GM12878 (cell line): ENCODE results near the gene INTS6. TPM values are rescaled to one million over a fixed set of nuclear protein-coding genes. Genes with fewer than 3 reads are reported as not detected.

Experiments used
- ATAC-seq: fragments of 200-7000 bp; cut with Tn5 transposase; 3 replicates; pipeline ENCODE4 v1.9.1; 2020; ENCODE audit warnings: mild to moderate bottlenecking, moderate library complexity
- BruUV-seq: library from RNA; stranded (reverse); fragments of 400-500 nt; replicated peaks from 2 replicates; lab custom pipeline; 2021; lab: Mats Ljungman, UMichigan
- CTCF ChIA-PET: fragments of 300-600 bp; sonication (Branson Sonifier 250); formaldehyde crosslinking; extraction: SDS; loops from one replicate; lab custom pipeline; 2021; ENCODE audit warnings: inconsistent platforms; lab: Yijun Ruan, JAX
- POLR2A ChIA-PET: fragments of 350-600 bp; formaldehyde crosslinking; extraction: SDS; loops from one replicate; lab custom pipeline; 2021; ENCODE audit warnings: inconsistent platforms; lab: Charles Lee
- RAD21 ChIA-PET: fragments of 300-600 bp; sonication (Branson Sonifier 250); formaldehyde crosslinking; loops from one replicate; lab custom pipeline; 2023; ENCODE audit warnings: antibody characterized with exemption; ENCODE audit not compliant: unreplicated experiment; lab: Charles Lee
- SMC1A ChIA-PET: fragments of 300-600 bp; sonication (Branson Sonifier 250); formaldehyde crosslinking; loops from one replicate; lab custom pipeline; 2023; ENCODE audit not compliant: unreplicated experiment, uncharacterized antibody; lab: Charles Lee
- DNase-seq: peaks from one replicate; pipeline ENCODE4 v3.0.0-alpha.2; 2011; ENCODE audit warnings: low read depth, low spot score
- FAIRE-seq: peaks from 3 replicates; lab custom pipeline; 2011; peaks lifted over from hg19 to GRCh38; lab: Jason Lieb, UNC
- H2AFZ ChIP-seq: 2 replicates; pipeline ENCODE4 v1.6.0; 2011; ENCODE audit warnings: low read depth, low read length, control low read depth; ENCODE audit not compliant: control insufficient read depth
- H3K27ac ChIP-seq: 2 replicates; pipeline ENCODE4 v1.5.1; 2011; ENCODE audit warnings: control low read depth; ENCODE audit not compliant: control insufficient read depth, insufficient read depth
- H3K27me3 ChIP-seq, 2 experiments: replicated peaks in 1 of 2; 2 replicates each; pipeline versions ENCODE4 v1.6.0 to v1.6.1; 2011; ENCODE audit warnings: low read length in 1 of 2; ENCODE audit not compliant: control insufficient read depth in 2 of 2, insufficient read depth in 2 of 2
- H3K36me3 ChIP-seq, 2 experiments: 2 replicates each; pipeline ENCODE4 v1.5.1; 2011; ENCODE audit warnings: low read length in 1 of 2; ENCODE audit not compliant: control insufficient read depth in 2 of 2, insufficient read depth in 2 of 2
- H3K4me1 ChIP-seq: 2 replicates; pipeline ENCODE4 v1.6.1; 2011; ENCODE audit warnings: mild to moderate bottlenecking, low read length, moderate library complexity, mixed read lengths; ENCODE audit not compliant: control insufficient read depth, insufficient read depth
- H3K4me2 ChIP-seq: 2 replicates; pipeline ENCODE4 v1.6.0; 2011; ENCODE audit warnings: control low read depth; ENCODE audit not compliant: control insufficient read depth, insufficient read depth
- H3K4me3 ChIP-seq: fragments of 200-600 bp; sonication (generic); 2 replicates; pipeline ENCODE4 v1.5.1; 2016
- H3K79me2 ChIP-seq: 2 replicates; pipeline ENCODE4 v1.6.0; 2011; ENCODE audit warnings: low read length; ENCODE audit not compliant: control insufficient read depth, insufficient read depth
- H3K9ac ChIP-seq: 2 replicates; pipeline ENCODE4 v1.8.0; 2011; ENCODE audit warnings: low read length, control low read depth, mixed read lengths; ENCODE audit not compliant: control insufficient read depth, insufficient read depth
- H3K9me3 ChIP-seq: replicated peaks from 3 replicates; pipeline ENCODE4 v1.5.1; 2011; ENCODE audit warnings: mild to moderate bottlenecking, low read length; ENCODE audit not compliant: control insufficient read depth, insufficient read depth
- H4K20me1 ChIP-seq: 2 replicates; pipeline ENCODE4 v1.6.0; 2011; ENCODE audit not compliant: control insufficient read depth, insufficient read depth
- BRCA1 ChIP-seq: IDR thresholded peaks from 2 replicates; pipeline ENCODE4 v1.6.1; 2011; ENCODE audit warnings: low read depth, low read length, improper control_type of control experiment
- CHD4 ChIP-seq: fragments of 200-600 bp; sonication (generic); IDR thresholded peaks from 2 replicates; pipeline ENCODE4 v1.6.1; 2016; ENCODE audit warnings: mild to moderate bottlenecking
- FOXM1 ChIP-seq: IDR thresholded peaks from 2 replicates; pipeline ENCODE4 v1.6.1; 2012; ENCODE audit warnings: low read depth, mild to moderate bottlenecking, inconsistent platforms, low read length, moderate library complexity
- GATAD2B ChIP-seq: fragments of 450-650 bp; conservative IDR thresholded peaks from 2 replicates; pipeline ENCODE4 v1.6.1; 2017; ENCODE audit warnings: low read depth, mild to moderate bottlenecking, moderate library complexity
- IRF4 ChIP-seq: IDR thresholded peaks from 2 replicates; pipeline ENCODE4 v1.6.1; 2011; ENCODE audit warnings: low read depth, low read length
- MYB ChIP-seq: fragments of 150-350 bp; IDR thresholded peaks from 2 replicates; pipeline ENCODE4 v1.6.1; 2014; ENCODE audit warnings: mild to moderate bottlenecking, low read depth, low read length, borderline replicate concordance
- NFYA ChIP-seq: IDR thresholded peaks from 2 replicates; pipeline ENCODE4 v1.6.1; 2011; ENCODE audit warnings: low read depth, mild to moderate bottlenecking, low read length, improper control_type of control experiment, borderline replicate concordance
- NRF1 ChIP-seq: conservative IDR thresholded peaks from 2 replicates; pipeline ENCODE4 v1.6.1; 2011; ENCODE audit warnings: mild to moderate bottlenecking, low read depth, low read length, improper control_type of control experiment
- POU2F2 ChIP-seq: IDR thresholded peaks from 3 replicates; pipeline ENCODE4 v1.6.1; 2011; ENCODE audit warnings: low read depth, mild to moderate bottlenecking, low read length, borderline replicate concordance
- RCOR1 ChIP-seq: conservative IDR thresholded peaks from 2 replicates; pipeline ENCODE4 v1.6.1; 2012; ENCODE audit warnings: low read depth, low read length, improper control_type of control experiment
- RUNX3 ChIP-seq: IDR thresholded peaks from 2 replicates; pipeline ENCODE4 v1.6.1; 2012; ENCODE audit warnings: low read length, inconsistent platforms
- SP1 ChIP-seq: IDR thresholded peaks from one replicate; pipeline ENCODE4 v1.6.1; 2011; ENCODE audit warnings: low read depth, low read length
- SRF ChIP-seq, 2 experiments: IDR thresholded peaks; 2 replicates each; pipeline ENCODE4 v1.6.1; 2011; ENCODE audit warnings: low read depth in 2 of 2, low read length in 2 of 2, mild to moderate bottlenecking in 1 of 2, moderate library complexity in 1 of 2
- STAT1 ChIP-seq: fragments of 450-650 bp; conservative IDR thresholded peaks from 2 replicates; pipeline ENCODE4 v1.6.1; 2014; ENCODE audit warnings: antibody characterized with exemption, mild to moderate bottlenecking
- YY1 ChIP-seq: IDR thresholded peaks from 2 replicates; pipeline ENCODE4 v1.6.1; 2011; ENCODE audit warnings: low read depth, mild to moderate bottlenecking, low read length
- WGBS: methylation state at CpG from one replicate; pipeline ENCODE4 v1.1.6; 2016; ENCODE audit warnings: low lambda C conversion rate; ENCODE audit not compliant: insufficient replicate concordance, insufficient coverage; ENCODE audit errors: missing lambda C conversion rate; 5-methylcytosine and 5-hydroxymethylcytosine counted together
- in situ Hi-C: fragments of 300-500 bp; cut with MboI; formaldehyde crosslinking; loops from 9 replicates; pipeline ENCODE4 v1.14.3; 2018; ENCODE audit warnings: mixed read lengths
- intact Hi-C: fragments of 100-400 bp; cut with micrococcal nuclease; formaldehyde crosslinking; loops from one replicate; pipeline ENCODE4 v1.14.2; 2022; ENCODE audit not compliant: unreplicated experiment
- polyA plus RNA-seq, 11 experiments: library from polyadenylated mRNA; depleted of rRNA in 4 of 11; unstranded in 6 of 11; stranded (reverse) in 5 of 11; fragments of >200 nt; fragmentation: Nextera tagmentation in 4 of 11; fragmentation: Illumina TruSeq in 1 of 11; extraction: Ambion mirVana in 4 of 11; extraction: Trizol in 1 of 11; gene quantifications; 1 replicate in 1 of 11; 2 replicates in 10 of 11; pipeline versions ENCODE4 v1.2.1 to v1.2.3, GENCODE V29; 2011 to 2016; ENCODE audit warnings: inconsistent platforms in 2 of 11, missing spikeins in 2 of 11, low read depth in 1 of 11
- total RNA-seq, 4 experiments: library from RNA; depleted of rRNA in 3 of 4; stranded (reverse); fragments of >200 nt in 3 of 4; fragmentation: Illumina TruSeq in 1 of 4; extraction: Trizol in 1 of 4; gene quantifications; 2 replicates each; pipeline versions ENCODE4 v1.2.1 to v1.2.3, GENCODE V29; 2013 to 2021
- TF ChIP-seq, protein P1 (sequence below): IDR thresholded peaks from 2 replicates; pipeline ENCODE4 v1.6.1; 2011; ENCODE audit warnings: borderline replicate concordance, low read depth, mild to moderate bottlenecking, moderate library complexity, mixed read lengths, low read length; ENCODE audit not compliant: insufficient read depth; ENCODE audit errors: extremely low read length

INTS6 gene
- total and polyA plus RNA-seq, 10 of the 15 experiments (the other 5 are each of a cell fraction or from before 2014, with no cell fraction given): 7.2 to 57.7 (median 30.9) TPM

GRCh38 chr13:51325837-51326236 is 127.0 kb downstream of the INTS6 start:
- Histone ChIP-seq H3K27me3 (no peaks in the 10 kb centered on the region), H3K4me2 (no peak overlapping the region), H3K9me3 (no peaks in the 10 kb centered on the region), H3K79me2 (no peaks in the 10 kb centered on the region), H3K9ac (no peak overlapping the region), H3K27ac (no peak overlapping the region), H3K4me1 (peaks cover 10% of the 10 kb centered on the region), H4K20me1 (no peaks in the 10 kb centered on the region), H3K36me3 (no peaks in the 10 kb centered on the region), H3K4me3 (no peak overlapping the region), H2AFZ (no peak overlapping the region)
- BruUV-seq: no TSS peak
- no peak for DNase-seq
- POLR2A ChIA-PET: interaction anchor here (1.0 kb wide), 1 partner anchor 11 kb away, joined by 3 read pairs; no protein-coding TSS in a partner anchor
- FAIRE-seq: no peak
- 82% methylated on average over 6 of the region's 6 CpGs for WGBS
- in situ Hi-C loops: no loop called here
- SMC1A ChIA-PET: no interaction called here
- no peak for ATAC-seq
- CTCF ChIA-PET: no interaction called here
- TF ChIP-seq SRF (IDR thresholded peaks at IDR 0.05; ENCODE audit: low read depth in 2 of 2, low read length in 2 of 2) (no peak), STAT1 (no peak), CHD4 (no peak), YY1 (no peak)
- intact Hi-C loops: no loop called here
- RAD21 ChIA-PET: interaction anchor here (1.1 kb wide), 1 partner anchor 40 kb away, joined by 5 read pairs; no protein-coding TSS in a partner anchor

DNA sequence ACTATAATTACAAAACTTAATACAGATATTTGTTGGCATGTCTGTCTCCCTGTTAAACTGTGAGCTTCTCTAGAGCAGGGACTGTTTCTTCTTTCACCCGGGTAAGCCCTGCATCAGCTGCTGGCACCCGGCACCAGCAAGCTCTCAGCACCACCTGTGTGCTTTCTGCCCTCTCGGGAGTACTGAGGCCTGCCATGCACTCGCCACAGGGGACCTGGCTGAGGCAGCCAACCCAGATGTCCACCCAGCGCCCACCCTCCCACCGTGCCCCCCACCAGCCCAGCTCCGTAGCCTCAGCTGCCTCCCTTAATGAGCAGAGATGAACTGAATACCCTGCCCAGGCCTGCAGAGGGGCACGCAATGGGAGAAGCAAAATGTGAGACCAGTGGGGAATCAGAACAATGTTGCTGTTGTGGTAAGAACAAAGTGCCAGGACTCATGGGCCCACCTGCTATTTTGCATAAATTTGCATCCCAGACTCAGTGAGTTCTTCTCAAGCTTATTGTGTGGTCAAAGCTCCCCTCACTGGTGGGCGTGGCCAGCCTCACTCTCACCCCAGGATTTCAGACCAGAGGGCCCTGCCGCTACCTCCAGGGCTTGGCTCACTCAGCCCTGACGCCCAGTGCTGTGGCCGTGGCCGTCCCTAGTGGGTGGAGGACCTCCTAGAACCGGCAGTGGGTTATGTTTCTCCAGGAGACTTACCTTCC is 128.0 kb downstream of the INTS6 start:
- peaks cover 6% of the 10 kb centered on the region; the same call in 1 of the 2 replicates for H3K4me1 ChIP-seq
- POLR2A ChIA-PET: interaction anchor here (0.6 to 1.0 kb wide), 2 partner anchors 10 to 80 kb away, joined by 3 read pairs; no protein-coding TSS in a partner anchor
- intact Hi-C loops: no loop called here
- no peak overlapping the region for H3K27ac ChIP-seq
- no peaks in the 10 kb centered on the region for H3K9me3 ChIP-seq
- RAD21 ChIA-PET: interaction anchor here (1.1 kb wide), 1 partner anchor 39 kb away, joined by 5 read pairs; no protein-coding TSS in a partner anchor
- no TSS peak for BruUV-seq
- no peak overlapping the region for H3K4me2 ChIP-seq
- H2AFZ ChIP-seq: no peak overlapping the region; the same call in 1 of the 2 replicates
- in situ Hi-C loops: no loop called here
- DNase-seq: no peak
- CTCF ChIA-PET: interaction anchor here (1.0 kb wide), 1 partner anchor 199 kb away, joined by 3 read pairs; no protein-coding TSS in a partner anchor
- no peaks in the 10 kb centered on the region for H3K36me3 ChIP-seq
- ATAC-seq: peak; percentile 72
- no peaks in the 10 kb centered on the region for H4K20me1 ChIP-seq
- FAIRE-seq: no peak
- SMC1A ChIA-PET: interaction anchor here (0.9 kb wide), 1 partner anchor 37 kb away, joined by 3 read pairs; no protein-coding TSS in a partner anchor
- no peak overlapping the region for H3K9ac ChIP-seq
- no peak for TF ChIP-seq FOXM1
- peak; percentile 95; the same call in 2 of the 3 replicates for TF ChIP-seq POU2F2
- TF ChIP-seq SP1: no peak
- TF ChIP-seq GATAD2B: no peak
- TF ChIP-seq, protein P1, sequence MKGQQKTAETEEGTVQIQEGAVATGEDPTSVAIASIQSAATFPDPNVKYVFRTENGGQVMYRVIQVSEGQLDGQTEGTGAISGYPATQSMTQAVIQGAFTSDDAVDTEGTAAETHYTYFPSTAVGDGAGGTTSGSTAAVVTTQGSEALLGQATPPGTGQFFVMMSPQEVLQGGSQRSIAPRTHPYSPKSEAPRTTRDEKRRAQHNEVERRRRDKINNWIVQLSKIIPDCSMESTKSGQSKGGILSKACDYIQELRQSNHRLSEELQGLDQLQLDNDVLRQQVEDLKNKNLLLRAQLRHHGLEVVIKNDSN: no peak
- TF ChIP-seq MYB: no peak
- TF ChIP-seq RUNX3: peak; percentile 25; the same call in 1 of the 2 replicates
- TF ChIP-seq NRF1: no peak
- TF ChIP-seq RCOR1: no peak
- no peak for TF ChIP-seq BRCA1
- TF ChIP-seq IRF4: no peak
- no peak for TF ChIP-seq NFYA
- TF ChIP-seq, all 136 proteins: peak for 2
- H3K79me2 ChIP-seq: no peaks in the 10 kb centered on the region
- H3K27me3 ChIP-seq: no peaks in the 10 kb centered on the region
- 15% methylated on average over 14 of the region's 14 CpGs for WGBS
- no peak overlapping the region for H3K4me3 ChIP-seq
